HG03045 (cell line): Measurements from ENCODE around the gene MIP.
"Not testable (repeated sequence)": the region's sequence is repeated elsewhere in the genome, so short reads cannot be mapped to it uniquely, and the experiment has no call there.

Experiments
- ATAC-seq: cut with Tn5 transposase; IDR thresholded peaks from one replicate; pipeline ENCODE4 v1.9.1; 2021; ENCODE audit warnings: mild to moderate bottlenecking, moderate library complexity; ENCODE audit not compliant: unreplicated experiment

The MIP gene

GRCh38 chr12:56411781-56412639 is 42.4 kb downstream of the MIP start:
- ATAC-seq, result no peak

- no peak for ATAC-seq
Observed at GRCh38 chr12:56410768-56411167, 43.7 kb downstream of the MIP start.

- no peak for ATAC-seq
Observed at GRCh38 chr12:56408799-56409417, 45.5 kb downstream of the MIP start.

GRCh38 chr12:56404227-56404626 is 50.2 kb downstream of the MIP start:
- ATAC-seq, result not testable (repeated sequence)

- ATAC-seq, result not testable (repeated sequence)
Observed at GRCh38 chr12:56401612-56402011, 52.8 kb downstream of the MIP start.

GRCh38 chr12:56401125-56401524 is 53.3 kb downstream of the MIP start:
- not testable (repeated sequence) for ATAC-seq
